ENCODE measurements around the gene CBY1.

CBY1 gene

GRCh38 chr22:38699784-38700183 is 43.3 kb downstream of the CBY1 start:
- Histone ChIP-seq H3K4me3 (ENCODE audit: low read length) (peak overlapping the region; percentile 93), H3K27ac (ENCODE audit: low read length) (no peak overlapping the region), H2AFZ (ENCODE audit: low read length) (no peak overlapping the region), H3K9me2 (replicated peaks; ENCODE audit: insufficient read depth, low read length) (no peaks in the 10 kb centered on the region), H3K9me3 (replicated peaks; ENCODE audit: insufficient read depth, low read length) (no peaks in the 10 kb centered on the region), H3K9ac (ENCODE audit: low read length) (peak overlapping the region; percentile 98), H3K4me2 (ENCODE audit: low read depth, low read length) (peak overlapping the region; percentile 80), H3K79me2 (ENCODE audit: low read length) (peaks cover 53% of the 10 kb centered on the region), H3K36me3 (replicated peaks; ENCODE audit: insufficient read depth, low read length) (no peaks in the 10 kb centered on the region), H3F3A (ENCODE audit: insufficient read depth, low read length) (peaks cover 16% of the 10 kb centered on the region), H3K4me1 (ENCODE audit: low read length) (peaks cover 23% of the 10 kb centered on the region), H3K27me3 (replicated peaks; ENCODE audit: insufficient read depth, low read length) (no peaks in the 10 kb centered on the region), H4K20me1 (ENCODE audit: insufficient read depth, low read length) (no peaks in the 10 kb centered on the region)
- TF ChIP-seq EZH2 (optimal IDR thresholded peaks at IDR 0.05; ENCODE audit: low read depth, low read length) (no peak), CTCF (IDR thresholded peaks at IDR 0.05; ENCODE audit: low read length) (no peak), EZH2phosphoT487 (IDR thresholded peaks at IDR 0.05; ENCODE audit: low read length) (no peak)
- DNase-seq = no peak

- Histone ChIP-seq H3K27ac (ENCODE audit: low read length) (peak overlapping the region; percentile 75; the same call in 1 of the 2 replicates), H3K4me1 (ENCODE audit: low read length) (peaks cover 24% of the 10 kb centered on the region), H3K4me2 (ENCODE audit: low read depth, low read length) (peak overlapping the region; percentile 80), H3K9ac (ENCODE audit: low read length) (peak overlapping the region; percentile 98), H3K36me3 (replicated peaks; ENCODE audit: insufficient read depth, low read length) (no peaks in the 10 kb centered on the region), H3K79me2 (ENCODE audit: low read length) (peaks cover 48% of the 10 kb centered on the region), H4K20me1 (ENCODE audit: insufficient read depth, low read length) (no peaks in the 10 kb centered on the region), H3F3A (ENCODE audit: insufficient read depth, low read length) (peaks cover 20% of the 10 kb centered on the region), H3K9me2 (replicated peaks; ENCODE audit: insufficient read depth, low read length) (no peaks in the 10 kb centered on the region), H2AFZ (ENCODE audit: low read length) (peak overlapping the region; percentile 44; the same call in 1 of the 2 replicates), H3K4me3 (ENCODE audit: low read length) (peak overlapping the region; percentile 93), H3K27me3 (replicated peaks; ENCODE audit: insufficient read depth, low read length) (no peaks in the 10 kb centered on the region), H3K9me3 (replicated peaks; ENCODE audit: insufficient read depth, low read length) (no peaks in the 10 kb centered on the region)
- TF ChIP-seq EZH2phosphoT487 (IDR thresholded peaks at IDR 0.05; ENCODE audit: low read length) (no peak), CTCF (IDR thresholded peaks at IDR 0.05; ENCODE audit: low read length) (no peak), EZH2 (optimal IDR thresholded peaks at IDR 0.05; ENCODE audit: low read depth, low read length) (no peak)
- no peak for DNase-seq
These were observed 43.9 kb downstream of the CBY1 start for GRCh38 chr22:38700270-38700788.

- peak; percentile 97 for DNase-seq
- no peaks in the 10 kb centered on the region for H3K9me3 ChIP-seq (replicated peaks; ENCODE audit: insufficient read depth, low read length)
- peak within 1 kb of the TSS; percentile 44 for H2AFZ ChIP-seq (ENCODE audit: low read length)
- H3K4me3 ChIP-seq (ENCODE audit: low read length) = peak within 1 kb of the TSS; percentile 93
- no peaks in the 10 kb centered on the region for H4K20me1 ChIP-seq (ENCODE audit: insufficient read depth, low read length)
- H3K36me3 ChIP-seq (replicated peaks; ENCODE audit: insufficient read depth, low read length) = no peaks in the 10 kb centered on the region
- H3K9ac ChIP-seq (ENCODE audit: low read length) = peak within 1 kb of the TSS; percentile 98
- no peaks in the 10 kb centered on the region for H3K27me3 ChIP-seq (replicated peaks; ENCODE audit: insufficient read depth, low read length)
- peaks cover 20% of the 10 kb centered on the region for H3F3A ChIP-seq (ENCODE audit: insufficient read depth, low read length)
- peak within 1 kb of the TSS; percentile 96 for H3K27ac ChIP-seq (ENCODE audit: low read length)
- TF ChIP-seq EZH2 (optimal IDR thresholded peaks at IDR 0.05; ENCODE audit: low read depth, low read length) = no peak
- TF ChIP-seq EZH2phosphoT487 (IDR thresholded peaks at IDR 0.05; ENCODE audit: low read length) = no peak
- no peak for TF ChIP-seq CTCF (IDR thresholded peaks at IDR 0.05; ENCODE audit: low read length)
- H3K4me1 ChIP-seq (ENCODE audit: low read length) = peaks cover 24% of the 10 kb centered on the region
- no peaks in the 10 kb centered on the region for H3K9me2 ChIP-seq (replicated peaks; ENCODE audit: insufficient read depth, low read length)
- peaks cover 48% of the 10 kb centered on the region for H3K79me2 ChIP-seq (ENCODE audit: low read length)
- H3K4me2 ChIP-seq (ENCODE audit: low read depth, low read length) = peak within 1 kb of the TSS; percentile 94
These were observed 44.6 kb downstream of the CBY1 start, which contains the start of gene JOSD1 for GRCh38 chr22:38700789-38701628. JOSD1 (minus strand) TSS chr22:38700943; CDS start chr22:38699987, 956 bp downstream.

Measured in MM.1S (cell line).